ENCODE data around the gene ANKRD24.

The ANKRD24 gene

DNA sequence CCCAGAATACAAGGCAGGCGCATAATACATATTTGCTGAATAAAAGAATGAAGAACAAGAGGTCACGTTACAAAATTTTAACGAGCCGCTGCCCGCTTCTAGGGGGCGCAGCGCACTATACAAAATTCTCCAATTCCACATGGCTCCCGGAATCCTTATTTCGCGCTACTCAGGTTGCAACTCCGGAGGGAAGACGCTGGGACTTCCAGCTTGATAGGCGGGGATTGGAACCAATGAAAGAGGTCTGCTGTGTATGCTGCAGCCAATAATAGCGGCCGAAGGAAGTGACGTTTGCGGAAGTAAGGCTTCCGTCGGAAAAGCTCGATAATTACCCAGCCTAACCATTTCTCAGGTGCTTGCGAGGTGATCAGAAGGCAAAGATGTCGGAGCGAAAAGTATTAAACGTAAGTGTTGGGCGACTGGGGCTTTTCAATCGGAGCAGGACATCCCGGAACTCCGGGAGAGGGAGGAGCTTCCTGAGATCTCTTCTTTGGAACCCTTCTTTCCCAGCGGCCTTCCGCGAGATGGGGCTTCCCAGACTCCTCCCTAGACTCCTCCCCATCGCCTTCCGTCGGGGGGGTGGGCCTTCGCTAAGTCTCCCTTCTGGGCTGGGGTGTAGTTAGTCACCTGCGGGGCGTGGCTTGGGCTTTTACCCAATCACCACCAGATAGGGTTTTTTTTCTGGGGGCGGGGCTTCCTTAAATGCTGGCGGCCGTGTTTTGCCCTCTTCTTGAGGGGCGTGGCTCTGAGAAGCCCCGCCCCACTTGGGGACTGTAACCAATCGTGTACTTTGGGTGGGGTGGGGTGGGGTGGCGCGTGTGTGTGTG is 64.5 kb downstream of the ANKRD24 start, which contains the start of gene YJU2:
TSS of gene YJU2 (plus strand) at position 314 of the 827 bp plus-strand sequence. CDS start at position 381, 67 bp downstream.
- TF ChIP-seq, protein P1, sequence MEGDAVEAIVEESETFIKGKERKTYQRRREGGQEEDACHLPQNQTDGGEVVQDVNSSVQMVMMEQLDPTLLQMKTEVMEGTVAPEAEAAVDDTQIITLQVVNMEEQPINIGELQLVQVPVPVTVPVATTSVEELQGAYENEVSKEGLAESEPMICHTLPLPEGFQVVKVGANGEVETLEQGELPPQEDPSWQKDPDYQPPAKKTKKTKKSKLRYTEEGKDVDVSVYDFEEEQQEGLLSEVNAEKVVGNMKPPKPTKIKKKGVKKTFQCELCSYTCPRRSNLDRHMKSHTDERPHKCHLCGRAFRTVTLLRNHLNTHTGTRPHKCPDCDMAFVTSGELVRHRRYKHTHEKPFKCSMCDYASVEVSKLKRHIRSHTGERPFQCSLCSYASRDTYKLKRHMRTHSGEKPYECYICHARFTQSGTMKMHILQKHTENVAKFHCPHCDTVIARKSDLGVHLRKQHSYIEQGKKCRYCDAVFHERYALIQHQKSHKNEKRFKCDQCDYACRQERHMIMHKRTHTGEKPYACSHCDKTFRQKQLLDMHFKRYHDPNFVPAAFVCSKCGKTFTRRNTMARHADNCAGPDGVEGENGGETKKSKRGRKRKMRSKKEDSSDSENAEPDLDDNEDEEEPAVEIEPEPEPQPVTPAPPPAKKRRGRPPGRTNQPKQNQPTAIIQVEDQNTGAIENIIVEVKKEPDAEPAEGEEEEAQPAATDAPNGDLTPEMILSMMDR (IDR thresholded peaks at IDR 0.05; ENCODE audit: borderline replicate concordance, control extremely low read depth, extremely low read depth, insufficient read depth, missing control alignments), result peak; percentile 27
- in situ Hi-C loops (cut with MboI; ENCODE audit: low sequenced_read_pairs, unreplicated experiment), result no loop called here
- DNase-seq (ENCODE audit: low spot score), result peak; percentile 100

DNA sequence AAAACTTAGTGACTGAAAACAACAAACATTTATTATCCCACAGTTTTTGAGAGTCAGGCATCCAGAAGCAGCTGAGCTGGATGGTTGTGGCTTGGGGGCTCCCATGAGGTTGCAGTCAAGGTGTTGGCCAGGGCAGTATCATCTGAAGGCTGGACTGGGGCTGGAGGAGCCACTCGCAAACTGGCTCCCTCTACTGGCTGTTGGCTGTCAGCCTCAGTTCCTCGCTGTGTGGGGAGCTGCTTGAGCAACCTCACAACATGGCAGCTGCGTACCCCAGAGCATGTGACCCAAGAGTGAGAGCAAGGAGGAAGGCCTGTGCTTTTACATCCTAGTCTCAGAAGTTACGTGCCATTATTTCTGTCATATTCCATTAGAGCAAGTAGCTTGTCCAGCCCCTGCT is 74.1 kb downstream of the ANKRD24 start:
- in situ Hi-C loops (cut with MboI; ENCODE audit: low sequenced_read_pairs, unreplicated experiment), result no loop called here
- TF ChIP-seq, protein P1 (IDR thresholded peaks at IDR 0.05; ENCODE audit: borderline replicate concordance, control extremely low read depth, extremely low read depth, insufficient read depth, missing control alignments), result no peak
- DNase-seq (ENCODE audit: low spot score), result no peak

DNA sequence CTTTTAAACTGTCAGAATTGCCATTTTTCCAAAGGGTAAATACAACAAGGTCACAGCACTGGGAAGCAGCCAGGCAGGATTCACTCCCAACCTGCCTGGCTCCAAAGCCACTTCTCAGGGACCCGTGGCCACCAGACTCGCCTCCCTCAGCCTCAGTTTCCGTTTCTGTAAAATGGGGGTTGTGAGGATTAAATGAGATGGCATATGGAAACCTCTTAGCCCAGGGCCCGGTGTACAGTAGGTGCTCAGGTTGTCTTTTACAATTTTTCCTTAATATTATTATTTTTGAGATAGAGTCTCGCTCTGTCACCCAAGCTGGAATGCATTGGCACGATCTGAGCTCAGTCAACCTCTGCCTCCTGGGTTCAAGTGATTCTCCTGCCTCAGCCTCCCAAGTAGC is 74.5 kb downstream of the ANKRD24 start:
- in situ Hi-C loops (cut with MboI; ENCODE audit: low sequenced_read_pairs, unreplicated experiment), result no loop called here
- DNase-seq (ENCODE audit: low spot score), result no peak
- TF ChIP-seq, protein P1 (IDR thresholded peaks at IDR 0.05; ENCODE audit: borderline replicate concordance, control extremely low read depth, extremely low read depth, insufficient read depth, missing control alignments), result no peak

DNA sequence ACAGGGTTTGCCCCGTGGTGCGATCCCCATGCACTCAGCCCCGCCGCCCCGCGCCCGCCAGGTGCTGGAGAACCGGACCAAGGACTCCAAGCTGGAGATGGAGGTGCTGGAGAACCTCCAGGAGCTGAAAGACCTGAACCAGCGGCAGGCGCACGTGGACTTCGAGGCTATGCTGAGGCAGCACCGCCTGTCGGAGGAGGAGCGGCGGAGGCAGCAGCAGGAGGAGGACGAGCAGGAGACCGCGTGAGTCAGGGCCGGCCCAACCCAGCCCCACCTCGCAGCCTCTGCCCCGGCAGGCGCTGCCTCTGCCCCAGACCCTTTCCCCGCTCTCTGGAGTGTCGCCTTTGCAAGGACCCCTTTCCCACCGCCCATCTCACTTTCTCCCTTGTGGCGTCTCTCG is 75.7 kb downstream of the ANKRD24 start:
- in situ Hi-C loops (cut with MboI; ENCODE audit: low sequenced_read_pairs, unreplicated experiment), result no loop called here
- TF ChIP-seq, protein P1 (IDR thresholded peaks at IDR 0.05; ENCODE audit: borderline replicate concordance, control extremely low read depth, extremely low read depth, insufficient read depth, missing control alignments), result no peak
- no peak for DNase-seq (ENCODE audit: low spot score)

DNA sequence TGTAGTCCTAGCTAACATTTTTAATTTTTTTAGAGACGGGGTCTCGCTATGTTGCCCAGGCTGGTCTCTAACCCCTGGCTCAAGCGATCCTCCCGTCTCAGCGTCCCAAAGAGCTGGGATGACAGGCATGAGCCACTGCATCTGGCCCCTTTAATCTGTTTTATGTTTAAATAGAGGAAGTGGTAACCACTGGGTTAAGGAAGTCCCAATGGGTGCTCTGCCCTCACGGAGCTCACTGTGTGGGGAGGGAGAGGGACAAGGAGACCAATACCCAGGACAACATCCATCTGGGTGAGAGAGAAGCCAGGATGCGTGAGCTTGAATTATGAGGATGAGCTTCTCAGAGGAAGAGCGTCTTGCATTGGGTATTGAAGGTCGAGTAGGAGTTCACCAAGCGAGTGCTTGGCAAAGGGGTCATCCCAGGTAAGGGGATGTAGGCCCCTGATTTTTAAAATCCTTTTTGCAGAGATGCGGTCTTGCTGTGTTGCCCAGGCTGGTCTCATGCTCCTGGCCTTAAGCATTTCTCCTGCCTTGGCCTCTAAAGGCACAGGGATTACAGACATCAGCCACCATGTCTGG is 78.2 kb downstream of the ANKRD24 start:
- in situ Hi-C loops (cut with MboI; ENCODE audit: low sequenced_read_pairs, unreplicated experiment), result loop anchor here (10.0 kb wide), 1 partner anchor 94 kb away; no protein-coding TSS in a partner anchor
- no peak for DNase-seq (ENCODE audit: low spot score)
- TF ChIP-seq, protein P1 (IDR thresholded peaks at IDR 0.05; ENCODE audit: borderline replicate concordance, control extremely low read depth, extremely low read depth, insufficient read depth, missing control alignments), result no peak

DNA sequence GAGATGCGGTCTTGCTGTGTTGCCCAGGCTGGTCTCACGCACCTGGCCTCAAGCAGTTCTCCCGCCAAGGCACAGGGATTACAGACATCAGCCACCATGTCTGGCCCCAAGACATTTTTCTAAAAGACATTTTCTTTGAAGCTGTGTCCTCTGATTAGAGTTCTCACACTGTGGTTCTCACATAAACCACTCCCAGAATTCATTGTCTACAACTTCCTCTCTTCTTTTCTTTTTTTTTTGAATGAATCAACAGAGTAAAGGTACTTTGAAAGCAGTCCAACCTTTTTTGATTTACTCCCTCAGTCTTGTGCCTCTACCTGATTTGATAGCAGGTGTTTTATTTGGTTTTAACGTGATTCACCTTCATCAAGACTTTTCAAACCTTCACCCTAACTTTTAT is 82.3 kb downstream of the ANKRD24 start:
- TF ChIP-seq, protein P1 (IDR thresholded peaks at IDR 0.05; ENCODE audit: borderline replicate concordance, control extremely low read depth, extremely low read depth, insufficient read depth, missing control alignments), result no peak
- in situ Hi-C loops (cut with MboI; ENCODE audit: low sequenced_read_pairs, unreplicated experiment), result loop anchor here (10.0 kb wide), 1 partner anchor 90 kb away; no protein-coding TSS in a partner anchor
- DNase-seq (ENCODE audit: low spot score), result no peak

Measured in GM13976 (cell line).